SU-DHL-6 (cell line): ENCODE results near the gene MIOX.

Experiments used
- H2AFZ ChIP-seq: fragments of 200-600 bp; sonication (generic); 2 replicates; pipeline ENCODE4 v1.6.1; 2014; ENCODE audit warnings: low read depth, mild to moderate bottlenecking, moderate library complexity, mixed read lengths, antibody characterized with exemption, low read length; ENCODE audit not compliant: severe bottlenecking
- H3F3A ChIP-seq: fragments of 200-600 bp; shearing (Covaris generic); 2 replicates; pipeline ENCODE4 v1.6.0; 2016; ENCODE audit warnings: antibody characterized with exemption, mild to moderate bottlenecking; ENCODE audit not compliant: insufficient read depth
- H3K27ac ChIP-seq: fragments of 200-600 bp; sonication (generic); 2 replicates; pipeline ENCODE4 v1.5.1; 2016; ENCODE audit warnings: low read depth, mild to moderate bottlenecking, low read length, moderate library complexity, mixed read lengths
- H3K27me3 ChIP-seq: fragments of 200-600 bp; sonication (generic), shearing (Covaris generic); 2 replicates; pipeline ENCODE4 v1.6.0; 2014; ENCODE audit warnings: mild to moderate bottlenecking, low read length
- H3K36me3 ChIP-seq: fragments of 200-600 bp; sonication (generic); 2 replicates; pipeline ENCODE4 v1.6.1; 2014; ENCODE audit warnings: mild to moderate bottlenecking, low read length, mixed read lengths
- H3K4me2 ChIP-seq: fragments of 300-600, 200-600 bp; shearing (Covaris generic), sonication (generic); 2 replicates; pipeline ENCODE4 v1.6.0; 2014; ENCODE audit warnings: low read length, low read depth, mild to moderate bottlenecking; ENCODE audit not compliant: poor library complexity, severe bottlenecking
- H3K4me3 ChIP-seq: fragments of 200-600 bp; sonication (generic); 2 replicates; pipeline ENCODE4 v1.5.1; 2014; ENCODE audit warnings: antibody characterized with exemption, low read length, mild to moderate bottlenecking, mixed read lengths; ENCODE audit not compliant: insufficient read depth, poor library complexity, severe bottlenecking
- H3K79me2 ChIP-seq: fragments of 200-600 bp; sonication (generic); 2 replicates; pipeline ENCODE4 v1.6.1; 2014; ENCODE audit warnings: mild to moderate bottlenecking, low read length, moderate library complexity; ENCODE audit not compliant: insufficient read depth
- H3K9ac ChIP-seq: fragments of 200-600 bp; sonication (generic); 2 replicates; pipeline ENCODE4 v1.7.0; 2014; ENCODE audit warnings: mild to moderate bottlenecking, low read length
- H3K9me2 ChIP-seq: fragments of 200-600 bp; sonication (generic); replicated peaks from 2 replicates; pipeline ENCODE4 v1.6.1; 2014; ENCODE audit warnings: low read length; ENCODE audit not compliant: insufficient read depth
- H3K9me3 ChIP-seq: fragments of 200-600 bp; sonication (generic); 2 replicates; pipeline ENCODE4 v1.6.1; 2014; ENCODE audit warnings: low read length, mixed read lengths; ENCODE audit not compliant: insufficient read depth
- H4K20me1 ChIP-seq: fragments of 200-600 bp; sonication (generic); 2 replicates; pipeline ENCODE4 v1.6.1; 2014; ENCODE audit warnings: low read depth, mild to moderate bottlenecking, antibody characterized with exemption, low read length, moderate library complexity, mixed read lengths
- CTCF ChIP-seq: fragments of 200-600 bp; sonication (generic); IDR thresholded peaks from one replicate; pipeline ENCODE4 v1.5.1; 2017; ENCODE audit warnings: antibody characterized with exemption, mild to moderate bottlenecking, low read length, moderate library complexity; ENCODE audit not compliant: insufficient read depth, poor library complexity, severe bottlenecking
- EZH2phosphoT487 ChIP-seq: fragments of 200-600 bp; sonication (generic), shearing (Covaris generic); conservative IDR thresholded peaks from 2 replicates; pipeline ENCODE4 v1.6.1; 2018; ENCODE audit warnings: mild to moderate bottlenecking, antibody characterized with exemption, low read length, moderate library complexity, mixed read lengths

The MIOX gene

DNA sequence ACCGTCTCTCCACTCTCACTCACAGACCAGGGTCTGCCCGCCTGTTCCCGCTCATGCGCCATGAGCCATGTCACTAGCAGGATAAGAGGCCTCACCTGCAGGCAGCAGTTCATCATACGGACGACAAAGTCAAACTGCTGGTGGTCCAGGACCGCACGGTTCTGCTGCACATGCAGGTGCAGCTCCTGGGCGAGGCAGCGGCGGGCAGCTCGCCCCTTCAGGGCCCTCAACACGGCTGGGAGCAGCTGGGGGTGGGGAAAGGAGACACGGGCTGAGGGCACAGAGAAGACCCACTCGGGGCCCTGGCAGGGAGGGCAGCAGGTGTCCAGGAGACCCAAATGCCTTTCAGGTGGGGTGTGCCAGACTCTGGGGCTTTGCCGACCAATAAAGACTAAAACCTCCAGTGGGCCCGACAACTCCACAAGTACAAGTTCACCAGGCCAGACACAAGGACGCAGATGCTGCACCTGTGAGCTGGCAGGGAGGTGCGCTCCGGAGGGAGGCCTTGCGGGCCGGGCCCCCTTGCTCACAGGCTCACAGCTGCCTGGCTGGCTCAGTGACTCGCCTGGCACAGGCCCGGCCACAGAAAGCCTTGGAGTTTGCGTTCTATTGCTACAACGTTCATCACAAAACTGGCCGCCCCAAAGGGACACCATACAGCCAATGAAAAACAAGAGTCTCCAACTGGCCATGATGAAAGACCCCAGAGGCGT lies 23.3 kb upstream of the MIOX start:
- H3K27me3 ChIP-seq: no peaks in the 10 kb centered on the region
- no peak overlapping the region for H3K4me2 ChIP-seq
- no peaks in the 10 kb centered on the region for H4K20me1 ChIP-seq
- H3K36me3 ChIP-seq: peaks cover 4% of the 10 kb centered on the region; the same call in 1 of the 2 replicates
- no peaks in the 10 kb centered on the region for H3K9me3 ChIP-seq
- no peak overlapping the region for H3K27ac ChIP-seq
- no peak overlapping the region for H3K9ac ChIP-seq
- TF ChIP-seq EZH2phosphoT487 (no peak), CTCF (no peak)
- no peak overlapping the region for H2AFZ ChIP-seq
- H3F3A ChIP-seq: no peaks in the 10 kb centered on the region
- H3K79me2 ChIP-seq: peaks cover 13% of the 10 kb centered on the region
- H3K4me3 ChIP-seq: no peak overlapping the region
- H3K9me2 ChIP-seq: no peaks in the 10 kb centered on the region

DNA sequence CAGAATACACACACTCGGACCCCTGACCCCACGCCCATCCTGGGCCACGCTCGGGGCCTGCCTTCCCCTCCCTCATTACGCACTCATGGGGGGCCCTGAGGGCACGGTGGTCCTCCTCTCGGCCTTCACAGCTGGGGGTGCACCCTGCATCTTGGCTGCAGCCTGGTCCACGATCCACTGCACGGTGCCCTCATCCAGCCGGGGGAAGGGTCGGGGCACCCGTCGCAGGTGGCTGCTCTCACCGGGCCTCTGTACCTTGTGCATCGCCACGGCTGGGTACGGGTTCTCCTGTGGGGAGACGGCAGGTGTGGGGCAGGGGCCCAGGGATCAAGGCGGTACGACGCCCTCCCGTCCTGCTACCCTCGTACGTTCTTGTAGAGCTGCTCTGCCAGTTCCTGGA lies 22.2 kb upstream of the MIOX start:
- Histone ChIP-seq H3F3A (no peaks in the 10 kb centered on the region), H3K79me2 (peaks cover 23% of the 10 kb centered on the region), H3K9ac (no peak overlapping the region), H3K4me3 (no peak overlapping the region), H3K36me3 (peaks cover 4% of the 10 kb centered on the region; the same call in 1 of the 2 replicates), H2AFZ (no peak overlapping the region), H3K27ac (no peak overlapping the region), H3K9me3 (no peaks in the 10 kb centered on the region), H3K9me2 (no peaks in the 10 kb centered on the region), H3K4me2 (no peak overlapping the region), H4K20me1 (no peaks in the 10 kb centered on the region), H3K27me3 (no peaks in the 10 kb centered on the region)
- TF ChIP-seq EZH2phosphoT487 (no peak), CTCF (no peak)

DNA sequence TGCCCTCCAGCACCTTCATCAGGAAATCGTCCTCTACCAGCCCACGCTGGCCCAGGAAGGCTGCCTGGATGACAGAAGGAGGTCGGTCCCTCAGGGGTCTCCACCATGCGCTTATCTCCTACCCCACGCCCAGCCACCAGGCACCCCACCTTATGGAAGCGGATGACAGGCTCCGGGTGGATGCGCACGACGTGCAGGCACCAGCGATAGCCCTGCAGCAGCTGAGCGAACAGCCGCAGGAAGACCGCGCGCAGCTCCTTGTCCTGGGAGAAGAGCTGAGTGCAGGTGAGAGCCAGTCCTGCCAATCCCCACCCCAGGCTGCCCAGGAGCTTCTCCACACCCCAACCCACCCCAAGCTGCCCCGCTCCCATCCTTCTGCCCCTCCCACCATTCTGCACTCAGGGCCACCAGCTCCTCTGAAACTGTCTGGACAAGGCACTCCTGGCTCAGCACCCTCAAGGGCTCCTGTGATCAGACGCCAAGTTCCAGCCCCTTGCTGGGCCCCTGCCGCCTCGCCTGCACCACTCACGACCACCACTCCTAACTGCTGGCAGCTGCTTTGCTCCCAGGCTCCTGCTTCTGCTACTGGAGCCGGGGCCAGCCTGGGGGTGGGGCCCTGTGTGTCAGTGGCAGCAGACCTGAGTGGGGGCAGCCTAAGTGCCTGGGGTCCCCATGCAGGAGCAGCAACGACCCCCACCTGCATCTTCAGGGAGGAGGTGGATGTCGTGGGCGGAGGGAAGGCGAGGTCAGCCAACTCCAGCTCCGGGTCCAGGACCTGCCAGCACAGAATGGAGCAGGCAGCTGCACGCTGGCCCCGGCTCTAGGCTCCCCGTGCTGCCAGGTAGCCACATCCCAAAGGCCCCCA lies 21.4 kb upstream of the MIOX start:
- Histone ChIP-seq H3K27ac (no peak overlapping the region), H3K4me3 (no peak overlapping the region), H3K4me2 (no peak overlapping the region), H4K20me1 (no peaks in the 10 kb centered on the region), H3K27me3 (no peaks in the 10 kb centered on the region), H3K9ac (no peak overlapping the region), H3K36me3 (0 out of 2 replicates have a peak, but pooled peaks cover 2% of the 10 kb centered on the region), H3K9me2 (no peaks in the 10 kb centered on the region), H3K9me3 (no peaks in the 10 kb centered on the region), H3K79me2 (peaks cover 23% of the 10 kb centered on the region), H3F3A (peaks cover 3% of the 10 kb centered on the region), H2AFZ (no peak overlapping the region)
- TF ChIP-seq CTCF (no peak), EZH2phosphoT487 (no peak)
